ENCODE results near the gene OASL. TPM values are rescaled to one million over a fixed set of nuclear protein-coding genes. Genes with fewer than 3 reads are reported as not detected.

Gene OASL, protein sequence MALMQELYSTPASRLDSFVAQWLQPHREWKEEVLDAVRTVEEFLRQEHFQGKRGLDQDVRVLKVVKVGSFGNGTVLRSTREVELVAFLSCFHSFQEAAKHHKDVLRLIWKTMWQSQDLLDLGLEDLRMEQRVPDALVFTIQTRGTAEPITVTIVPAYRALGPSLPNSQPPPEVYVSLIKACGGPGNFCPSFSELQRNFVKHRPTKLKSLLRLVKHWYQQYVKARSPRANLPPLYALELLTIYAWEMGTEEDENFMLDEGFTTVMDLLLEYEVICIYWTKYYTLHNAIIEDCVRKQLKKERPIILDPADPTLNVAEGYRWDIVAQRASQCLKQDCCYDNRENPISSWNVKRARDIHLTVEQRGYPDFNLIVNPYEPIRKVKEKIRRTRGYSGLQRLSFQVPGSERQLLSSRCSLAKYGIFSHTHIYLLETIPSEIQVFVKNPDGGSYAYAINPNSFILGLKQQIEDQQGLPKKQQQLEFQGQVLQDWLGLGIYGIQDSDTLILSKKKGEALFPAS
- 0.18 and 0.30 TPM in 2 replicates for total RNA-seq

DNA sequence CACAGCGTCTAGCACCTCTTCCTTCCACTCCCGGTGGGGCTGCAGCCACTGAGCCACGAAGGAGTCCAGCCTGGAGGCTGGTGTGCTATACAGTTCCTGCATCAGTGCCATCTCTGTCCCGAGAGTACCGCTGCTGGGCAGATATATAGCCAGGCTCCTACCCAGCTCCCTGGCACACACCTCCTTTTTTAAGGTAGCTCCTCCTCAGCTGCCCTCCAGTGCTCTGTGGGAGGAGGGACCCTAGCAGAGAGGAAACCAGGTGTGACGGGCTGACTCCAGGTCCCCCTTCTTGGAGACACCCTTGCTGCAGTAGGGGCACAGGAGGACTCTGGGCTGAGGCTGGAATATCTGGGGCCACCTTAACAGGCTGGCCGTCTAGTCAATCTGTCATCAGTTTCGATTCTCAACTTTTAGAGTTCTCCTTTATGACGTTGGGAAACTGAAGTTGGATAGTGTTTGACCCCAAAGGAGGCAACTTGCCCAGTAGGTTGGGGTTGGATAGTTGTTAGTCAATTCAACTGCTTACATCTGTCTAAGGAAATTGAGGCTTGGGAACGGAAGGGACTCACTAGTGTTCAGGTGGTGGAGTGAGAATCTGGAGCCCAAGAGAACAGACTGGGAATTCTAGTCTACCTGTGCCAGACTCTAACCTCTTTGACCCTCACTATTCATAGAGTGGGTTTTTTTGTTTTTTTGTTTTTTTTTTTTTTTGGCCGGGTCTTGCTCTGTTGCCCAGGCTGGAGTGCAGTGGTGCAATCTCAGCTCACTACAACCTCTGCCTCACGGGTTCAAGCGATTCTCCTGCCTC lies at the start of gene OASL:
TSS of gene OASL (minus strand) at position 386 of the 808 bp plus-strand sequence. CDS start at position 111, 275 bp downstream.

DNA sequence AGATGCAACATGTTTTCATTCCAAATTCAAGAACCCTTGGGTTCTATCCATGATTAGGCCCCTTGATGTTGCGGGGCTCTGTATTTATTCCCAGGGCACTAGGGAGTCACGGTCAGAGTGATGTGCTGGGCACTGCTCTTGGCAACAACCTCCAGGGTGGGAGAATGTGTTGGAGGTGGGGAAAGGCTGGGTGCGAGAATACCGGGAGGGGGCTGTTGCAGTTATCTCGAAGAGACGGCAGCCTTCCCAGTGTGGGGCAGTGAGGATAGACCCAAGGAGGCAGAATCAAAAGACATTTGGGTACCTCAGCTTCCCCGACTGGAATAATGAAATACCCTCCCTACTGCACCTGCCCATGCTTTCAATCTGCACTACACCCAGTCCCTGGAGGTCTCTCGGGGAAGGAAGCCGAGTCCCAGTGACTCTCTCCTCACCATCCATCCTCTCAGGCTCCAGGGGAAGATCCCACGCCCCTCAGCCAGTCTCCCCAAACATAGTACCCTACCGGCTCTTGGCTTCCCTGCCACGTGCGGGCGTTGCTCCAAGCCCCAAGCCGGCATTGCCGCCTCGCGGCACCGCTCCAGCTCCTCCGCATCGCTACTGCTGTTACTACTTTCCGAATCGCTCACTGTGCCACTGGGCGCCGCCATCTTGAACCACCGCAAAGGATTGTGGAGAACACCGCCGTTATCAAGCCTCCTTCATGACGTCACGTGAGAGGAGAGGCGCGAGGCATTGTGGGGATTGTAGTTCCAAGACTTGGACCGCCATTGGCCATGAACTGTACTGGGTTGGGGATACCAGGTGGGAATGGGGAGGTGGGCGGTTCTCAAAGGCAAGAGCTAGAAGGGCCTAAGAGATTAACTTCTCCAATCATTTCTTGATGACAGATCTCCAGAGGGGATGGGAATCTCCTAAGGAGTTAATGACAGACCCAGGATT lies 22.9 kb downstream of the OASL start, which contains the start of gene C12orf43:
TSS of gene C12orf43 (minus strand) at position 663 of the 942 bp plus-strand sequence. CDS start at position 650, 13 bp downstream.

GRCh38 chr12:120978296-120979219 lies 60.5 kb downstream of the OASL start, which contains the start of gene HNF1A:
HNF1A (plus strand) TSS chr12:120978543; CDS start chr12:120978769, 226 bp downstream.

Other genes starting within 250 kb of the OASL start
- 6.5 and 8.5 TPM in 2 replicates for gene SPPL3, start 134.9 kb downstream of the OASL start, total RNA-seq
- not detected in 2 replicates for gene HNF1A, start 60.7 kb downstream of the OASL start, total RNA-seq
- 6.8 and 14.6 TPM in 2 replicates for gene C12orf43, start 22.8 kb downstream of the OASL start, total RNA-seq
- gene P2RX7, start 93.6 kb upstream of the OASL start, total RNA-seq: 0.28 and 0.89 TPM in 2 replicates
- 18.6 and 29.1 TPM in 2 replicates for gene P2RX4, start 170.9 kb upstream of the OASL start, total RNA-seq

Data from smooth muscle cell of the umbilical artery (primary cell).